Limb (tissue), 2 donors: ENCODE results near the gene AARS2.

Experiments
- DNase-seq, 2 donors: peaks; one replicate each; pipeline ENCODE4 v3.0.0-alpha.2; 2016; ENCODE audit errors: extremely low spot score in 2 of 2

Gene AARS2

GRCh38 chr6:44250067-44250717 is 63.0 kb downstream of the AARS2 start:
- no peak for DNase-seq
